ENCODE results near the gene DTX1.

Gene DTX1

DNA sequence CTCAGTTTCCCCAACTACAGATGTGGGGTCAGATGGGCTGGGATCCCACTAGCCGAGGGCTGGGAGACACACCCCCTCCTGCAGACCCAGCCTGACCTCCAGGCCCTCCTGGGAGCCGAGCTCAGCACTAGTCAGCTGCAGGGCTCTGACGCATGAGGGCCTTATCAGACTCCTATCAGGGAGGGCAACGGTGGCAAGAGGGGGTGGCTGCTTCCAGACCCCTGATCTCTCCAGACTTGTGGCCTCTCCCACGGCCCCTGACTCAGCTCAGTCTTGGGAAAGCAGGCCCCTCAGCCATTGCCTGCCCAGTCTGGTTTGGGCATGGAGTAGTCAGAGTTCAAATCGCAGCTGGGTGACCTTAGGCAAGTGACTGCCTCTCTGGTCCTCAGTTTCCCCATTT, 76.5 kb downstream of the DTX1 start:
- Histone ChIP-seq H3K27me3 (ENCODE audit: control insufficient read depth, low read length) (no peaks in the 10 kb centered on the region), H3K4me1 (ENCODE audit: control insufficient read depth, low read length) (peaks cover 78% of the 10 kb centered on the region), H3K36me3 (ENCODE audit: control insufficient read depth, low read length) (peaks cover 14% of the 10 kb centered on the region), H3K9me3 (ENCODE audit: control insufficient read depth, insufficient read depth, low read length) (no peaks in the 10 kb centered on the region), H3F3A (ENCODE audit: control insufficient read depth, insufficient read depth) (peaks cover 9% of the 10 kb centered on the region; the same call in 1 of the 2 replicates), H3K79me2 (ENCODE audit: control insufficient read depth, low read length) (peaks cover 50% of the 10 kb centered on the region), H3K27ac (ENCODE audit: low read depth, low read length) (no peak overlapping the region), H4K20me1 (ENCODE audit: control insufficient read depth, insufficient read depth, low read depth, low read length) (0 out of 2 replicates have a peak, but pooled peaks cover 3% of the 10 kb centered on the region), H3K9me2 (replicated peaks; ENCODE audit: control insufficient read depth, low read length) (no peaks in the 10 kb centered on the region), H3K4me3 (ENCODE audit: low read length) (no peak overlapping the region; the same call in 1 of the 2 replicates), H3K4me2 (ENCODE audit: low read length) (peak overlapping the region; percentile 94; the same call in 1 of the 2 replicates)
- no peak for TF ChIP-seq EZH2phosphoT487 (IDR thresholded peaks at IDR 0.05; ENCODE audit: borderline replicate concordance, low read length)
- TF ChIP-seq, protein P1, sequence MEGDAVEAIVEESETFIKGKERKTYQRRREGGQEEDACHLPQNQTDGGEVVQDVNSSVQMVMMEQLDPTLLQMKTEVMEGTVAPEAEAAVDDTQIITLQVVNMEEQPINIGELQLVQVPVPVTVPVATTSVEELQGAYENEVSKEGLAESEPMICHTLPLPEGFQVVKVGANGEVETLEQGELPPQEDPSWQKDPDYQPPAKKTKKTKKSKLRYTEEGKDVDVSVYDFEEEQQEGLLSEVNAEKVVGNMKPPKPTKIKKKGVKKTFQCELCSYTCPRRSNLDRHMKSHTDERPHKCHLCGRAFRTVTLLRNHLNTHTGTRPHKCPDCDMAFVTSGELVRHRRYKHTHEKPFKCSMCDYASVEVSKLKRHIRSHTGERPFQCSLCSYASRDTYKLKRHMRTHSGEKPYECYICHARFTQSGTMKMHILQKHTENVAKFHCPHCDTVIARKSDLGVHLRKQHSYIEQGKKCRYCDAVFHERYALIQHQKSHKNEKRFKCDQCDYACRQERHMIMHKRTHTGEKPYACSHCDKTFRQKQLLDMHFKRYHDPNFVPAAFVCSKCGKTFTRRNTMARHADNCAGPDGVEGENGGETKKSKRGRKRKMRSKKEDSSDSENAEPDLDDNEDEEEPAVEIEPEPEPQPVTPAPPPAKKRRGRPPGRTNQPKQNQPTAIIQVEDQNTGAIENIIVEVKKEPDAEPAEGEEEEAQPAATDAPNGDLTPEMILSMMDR (IDR thresholded peaks at IDR 0.05; ENCODE audit: low read depth, low read length, poor library complexity, severe bottlenecking) = no peak

DNA sequence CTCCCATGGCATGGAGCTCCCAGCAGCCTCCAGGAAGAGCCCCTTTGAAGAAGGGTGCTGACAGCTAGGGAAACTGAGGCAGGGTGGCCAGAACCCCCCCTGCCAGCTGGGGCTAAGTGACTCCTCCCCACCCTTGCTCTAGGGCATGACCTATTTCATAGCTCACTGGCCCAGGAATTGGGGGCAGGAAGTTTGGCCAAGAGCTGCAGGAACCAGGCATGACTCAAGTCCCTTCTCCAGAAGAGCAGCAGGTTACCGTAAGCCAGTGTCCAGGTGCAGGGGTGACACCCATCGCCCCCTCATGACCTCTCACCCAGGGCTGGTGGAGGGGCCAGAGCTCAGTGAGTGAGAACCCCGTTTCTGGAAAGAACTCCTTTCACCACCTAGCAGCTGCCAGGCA, 77.1 kb downstream of the DTX1 start:
- Histone ChIP-seq H3K4me2 (ENCODE audit: low read length) (peak overlapping the region; percentile 94), H3K9me2 (replicated peaks; ENCODE audit: control insufficient read depth, low read length) (no peaks in the 10 kb centered on the region), H3K27me3 (ENCODE audit: control insufficient read depth, low read length) (no peaks in the 10 kb centered on the region), H3K27ac (ENCODE audit: low read depth, low read length) (no peak overlapping the region), H3F3A (ENCODE audit: control insufficient read depth, insufficient read depth) (peaks cover 9% of the 10 kb centered on the region; the same call in 1 of the 2 replicates), H3K9me3 (ENCODE audit: control insufficient read depth, insufficient read depth, low read length) (no peaks in the 10 kb centered on the region), H3K4me1 (ENCODE audit: control insufficient read depth, low read length) (peaks cover 78% of the 10 kb centered on the region), H4K20me1 (ENCODE audit: control insufficient read depth, insufficient read depth, low read depth, low read length) (0 out of 2 replicates have a peak, but pooled peaks cover 3% of the 10 kb centered on the region), H3K36me3 (ENCODE audit: control insufficient read depth, low read length) (peaks cover 11% of the 10 kb centered on the region), H3K4me3 (ENCODE audit: low read length) (peak overlapping the region; percentile 95), H3K79me2 (ENCODE audit: control insufficient read depth, low read length) (peaks cover 50% of the 10 kb centered on the region)
- TF ChIP-seq, protein P1 (IDR thresholded peaks at IDR 0.05; ENCODE audit: low read depth, low read length, poor library complexity, severe bottlenecking) = no peak
- no peak for TF ChIP-seq EZH2phosphoT487 (IDR thresholded peaks at IDR 0.05; ENCODE audit: borderline replicate concordance, low read length)

DNA sequence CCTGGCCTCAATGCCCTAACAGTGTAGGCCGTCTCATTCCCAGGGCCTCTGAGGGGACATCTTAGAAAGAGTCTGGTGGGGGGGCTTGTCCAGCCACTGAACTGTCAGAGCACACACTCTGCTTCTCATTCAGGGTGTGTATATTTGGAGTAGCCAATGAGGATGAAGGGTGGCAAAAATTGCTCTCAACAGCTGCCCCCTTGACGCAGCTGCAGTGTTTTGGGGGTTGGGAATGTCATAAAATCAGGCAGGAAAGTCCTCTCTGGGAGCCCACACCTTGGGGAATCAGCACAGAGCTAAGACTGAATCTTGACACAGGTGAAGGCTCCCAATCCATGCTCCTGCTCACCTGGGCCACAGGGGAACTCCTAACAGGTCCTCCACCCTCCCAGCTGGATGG, 77.5 kb downstream of the DTX1 start:
- Histone ChIP-seq H3K9me3 (ENCODE audit: control insufficient read depth, insufficient read depth, low read length) (no peaks in the 10 kb centered on the region), H3K4me2 (ENCODE audit: low read length) (peak overlapping the region; percentile 94), H3K9me2 (replicated peaks; ENCODE audit: control insufficient read depth, low read length) (no peaks in the 10 kb centered on the region), H3F3A (ENCODE audit: control insufficient read depth, insufficient read depth) (peaks cover 9% of the 10 kb centered on the region; the same call in 1 of the 2 replicates), H3K4me3 (ENCODE audit: low read length) (peak overlapping the region; percentile 95), H3K27me3 (ENCODE audit: control insufficient read depth, low read length) (no peaks in the 10 kb centered on the region), H3K27ac (ENCODE audit: low read depth, low read length) (no peak overlapping the region), H3K4me1 (ENCODE audit: control insufficient read depth, low read length) (peaks cover 74% of the 10 kb centered on the region), H3K36me3 (ENCODE audit: control insufficient read depth, low read length) (peaks cover 11% of the 10 kb centered on the region), H4K20me1 (ENCODE audit: control insufficient read depth, insufficient read depth, low read depth, low read length) (no peaks in the 10 kb centered on the region), H3K79me2 (ENCODE audit: control insufficient read depth, low read length) (peaks cover 48% of the 10 kb centered on the region)
- no peak for TF ChIP-seq EZH2phosphoT487 (IDR thresholded peaks at IDR 0.05; ENCODE audit: borderline replicate concordance, low read length)
- TF ChIP-seq, protein P1 (IDR thresholded peaks at IDR 0.05; ENCODE audit: low read depth, low read length, poor library complexity, severe bottlenecking) = no peak
